Measurements from ENCODE around the gene NAV2.

DNA sequence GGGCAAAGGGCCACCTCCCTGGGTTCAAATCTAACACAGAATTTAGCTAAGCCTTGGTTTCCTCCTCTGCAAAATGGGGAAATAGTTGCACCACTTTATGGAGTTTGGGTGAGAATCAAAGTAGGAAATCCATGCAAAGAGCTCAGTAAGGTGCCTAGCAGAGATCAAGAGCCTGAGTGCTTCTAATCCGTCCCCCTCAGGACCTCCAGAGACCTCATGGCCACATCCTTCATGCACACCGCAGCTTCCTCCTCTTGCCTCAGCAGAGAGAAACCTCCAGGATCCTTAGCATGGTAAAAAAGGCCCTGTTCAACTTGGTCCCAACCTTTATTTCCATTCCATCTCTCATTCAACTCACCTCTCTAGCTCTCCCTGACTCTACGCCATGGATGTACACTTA is 37.8 kb upstream of the NAV2 start:
- no peak for TF ChIP-seq POLR2AphosphoS5 (IDR thresholded peaks at IDR 0.05; ENCODE audit: borderline replicate concordance, low read depth, low read length)
- TF ChIP-seq FOXP2 (optimal IDR thresholded peaks at IDR 0.05; ENCODE audit: control extremely low read depth, extremely low read length, insufficient read depth), result no peak

Measured in SK-N-MC (cell line).